GM12878 (cell line): ENCODE results near the gene EMILIN2.

Experiments
- LARP7 ChIP-seq: fragments of 450-650 bp; IDR thresholded peaks from 2 replicates; pipeline ENCODE4 v1.6.1; 2017; ENCODE audit warnings: mild to moderate bottlenecking
- POLR2A ChIP-seq: IDR thresholded peaks from 2 replicates; pipeline ENCODE4 v1.6.1; 2011; ENCODE audit warnings: low read depth, mild to moderate bottlenecking, low read length
- RAD21 ChIP-seq: IDR thresholded peaks from 2 replicates; pipeline ENCODE4 v1.6.1; 2011; ENCODE audit warnings: mild to moderate bottlenecking, low read depth, low read length, moderate library complexity; ENCODE audit not compliant: insufficient read depth
- RFX5 ChIP-seq: IDR thresholded peaks from 2 replicates; pipeline ENCODE4 v1.6.1; 2011; ENCODE audit warnings: low read depth, low read length, improper control_type of control experiment
- TAF1 ChIP-seq: IDR thresholded peaks from 2 replicates; pipeline ENCODE4 v1.6.1; 2011; ENCODE audit warnings: mild to moderate bottlenecking, low read depth, low read length, borderline replicate concordance
- TF ChIP-seq, protein P1 (sequence below): IDR thresholded peaks from 2 replicates; pipeline ENCODE4 v1.6.1; 2012; ENCODE audit warnings: improper control_type of control experiment, low read depth, low read length; ENCODE audit not compliant: insufficient replicate concordance

DNA sequence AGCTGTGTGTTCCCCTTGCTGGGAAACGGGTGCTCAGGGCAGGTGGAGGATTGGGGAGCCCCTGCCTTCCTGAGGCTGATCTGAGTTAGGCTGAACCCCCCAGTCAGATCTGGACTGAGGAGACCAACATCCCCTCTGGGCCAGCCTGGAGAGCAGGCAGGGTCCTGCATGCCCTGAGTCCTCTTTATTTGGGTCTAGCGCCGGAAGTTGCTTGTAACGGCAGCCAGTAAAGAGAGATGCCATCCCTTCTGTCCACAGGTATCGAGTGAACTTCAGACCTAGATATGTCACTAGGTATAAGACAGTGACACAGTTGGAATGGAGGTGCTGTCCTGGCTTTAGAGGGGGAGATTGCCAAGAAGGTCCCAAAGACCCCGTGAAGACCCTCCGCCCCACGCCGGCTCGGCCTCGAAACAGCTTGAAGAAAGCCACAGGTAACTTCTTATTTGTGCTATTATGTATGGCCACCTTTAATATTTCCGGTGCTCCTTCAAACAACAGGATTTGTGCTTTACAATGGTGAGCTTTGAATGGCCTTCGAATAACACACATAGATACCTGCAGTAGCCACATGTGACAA lies 38.0 kb downstream of the EMILIN2 start:
- no peak for TF ChIP-seq POLR2A
- no peak for TF ChIP-seq TAF1
- TF ChIP-seq LARP7 = no peak
- TF ChIP-seq, protein P1, sequence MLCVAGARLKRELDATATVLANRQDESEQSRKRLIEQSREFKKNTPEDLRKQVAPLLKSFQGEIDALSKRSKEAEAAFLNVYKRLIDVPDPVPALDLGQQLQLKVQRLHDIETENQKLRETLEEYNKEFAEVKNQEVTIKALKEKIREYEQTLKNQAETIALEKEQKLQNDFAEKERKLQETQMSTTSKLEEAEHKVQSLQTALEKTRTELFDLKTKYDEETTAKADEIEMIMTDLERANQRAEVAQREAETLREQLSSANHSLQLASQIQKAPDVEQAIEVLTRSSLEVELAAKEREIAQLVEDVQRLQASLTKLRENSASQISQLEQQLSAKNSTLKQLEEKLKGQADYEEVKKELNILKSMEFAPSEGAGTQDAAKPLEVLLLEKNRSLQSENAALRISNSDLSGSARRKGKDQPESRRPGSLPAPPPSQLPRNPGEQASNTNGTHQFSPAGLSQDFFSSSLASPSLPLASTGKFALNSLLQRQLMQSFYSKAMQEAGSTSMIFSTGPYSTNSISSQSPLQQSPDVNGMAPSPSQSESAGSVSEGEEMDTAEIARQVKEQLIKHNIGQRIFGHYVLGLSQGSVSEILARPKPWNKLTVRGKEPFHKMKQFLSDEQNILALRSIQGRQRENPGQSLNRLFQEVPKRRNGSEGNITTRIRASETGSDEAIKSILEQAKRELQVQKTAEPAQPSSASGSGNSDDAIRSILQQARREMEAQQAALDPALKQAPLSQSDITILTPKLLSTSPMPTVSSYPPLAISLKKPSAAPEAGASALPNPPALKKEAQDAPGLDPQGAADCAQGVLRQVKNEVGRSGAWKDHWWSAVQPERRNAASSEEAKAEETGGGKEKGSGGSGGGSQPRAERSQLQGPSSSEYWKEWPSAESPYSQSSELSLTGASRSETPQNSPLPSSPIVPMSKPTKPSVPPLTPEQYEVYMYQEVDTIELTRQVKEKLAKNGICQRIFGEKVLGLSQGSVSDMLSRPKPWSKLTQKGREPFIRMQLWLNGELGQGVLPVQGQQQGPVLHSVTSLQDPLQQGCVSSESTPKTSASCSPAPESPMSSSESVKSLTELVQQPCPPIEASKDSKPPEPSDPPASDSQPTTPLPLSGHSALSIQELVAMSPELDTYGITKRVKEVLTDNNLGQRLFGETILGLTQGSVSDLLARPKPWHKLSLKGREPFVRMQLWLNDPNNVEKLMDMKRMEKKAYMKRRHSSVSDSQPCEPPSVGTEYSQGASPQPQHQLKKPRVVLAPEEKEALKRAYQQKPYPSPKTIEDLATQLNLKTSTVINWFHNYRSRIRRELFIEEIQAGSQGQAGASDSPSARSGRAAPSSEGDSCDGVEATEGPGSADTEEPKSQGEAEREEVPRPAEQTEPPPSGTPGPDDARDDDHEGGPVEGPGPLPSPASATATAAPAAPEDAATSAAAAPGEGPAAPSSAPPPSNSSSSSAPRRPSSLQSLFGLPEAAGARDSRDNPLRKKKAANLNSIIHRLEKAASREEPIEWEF = no peak
- TF ChIP-seq RFX5 = no peak
- no peak for TF ChIP-seq RAD21
